HCT116 (cell line): ENCODE measurements around the gene OOSP1. TPM values are rescaled to one million over a fixed set of nuclear protein-coding genes. Genes with fewer than 3 reads are reported as not detected.

Experiments used
- ATAC-seq: fragments of 200-7000 bp; cut with Tn5 transposase; 2 replicates; pipeline ENCODE4 v1.9.1; 2020; ENCODE audit warnings: mild to moderate bottlenecking, moderate library complexity
- BruUV-seq: library from RNA; stranded (reverse); fragments of 400-500 nt; replicated peaks from 2 replicates; lab custom pipeline; 2021; lab: Mats Ljungman, UMichigan
- CTCF ChIA-PET: fragments of 300-600 bp; sonication (Branson Sonifier 250); formaldehyde crosslinking; loops from one replicate; lab custom pipeline; 2021; ENCODE audit warnings: antibody characterized with exemption; lab: Charles Lee
- POLR2A ChIA-PET: fragments of 300-600, 350-600 bp; sonication (Branson Sonifier 250); formaldehyde crosslinking; loops from one replicate; lab custom pipeline; 2021; ENCODE audit warnings: antibody characterized with exemption; lab: Charles Lee
- RAD21 ChIA-PET, 2 experiments: fragments of 300-600 bp; sonication (Branson Sonifier 250); formaldehyde crosslinking; loops; one replicate each; lab custom pipeline; 2023; ENCODE audit warnings: low total read pairs in 2 of 2; ENCODE audit not compliant: uncharacterized antibody in 2 of 2, unreplicated experiment in 2 of 2, low non-redundant PET in 1 of 2; lab: Charles Lee
- DNase-seq: peaks from one replicate; pipeline ENCODE4 v3.0.0-alpha.2; 2010; ENCODE audit warnings: low read depth, low spot score
- H2AFZ ChIP-seq: fragments of 200-600 bp; shearing (Covaris generic), sonication (generic); 2 replicates; pipeline ENCODE4 v1.6.1; 2017; ENCODE audit warnings: low read depth, mixed run types, mixed read lengths, antibody characterized with exemption, low read length; ENCODE audit not compliant: poor library complexity, severe bottlenecking
- H3K27ac ChIP-seq: 2 replicates; pipeline ENCODE4 v1.5.1; 2012; ENCODE audit warnings: low read depth, low read length
- H3K27me3 ChIP-seq: fragments of 200-600 bp; sonication (generic); 2 replicates; pipeline ENCODE4 v1.6.1; 2016; ENCODE audit warnings: mixed run types, low read length, mixed read lengths; ENCODE audit not compliant: insufficient read depth
- H3K36me3 ChIP-seq, 2 experiments: fragments of 200-500 bp in 1 of 2; fragments of 200-600 bp in 1 of 2; sonication (Bioruptor generic) in 1 of 2; sonication (generic) in 1 of 2; 2 replicates each; pipeline versions ENCODE4 v1.5.1 to v1.6.1; 2014 to 2016; ENCODE audit warnings: low read length in 2 of 2, inconsistent platforms in 1 of 2, mixed read lengths in 1 of 2, mixed run types in 1 of 2; ENCODE audit not compliant: insufficient read depth in 2 of 2, control insufficient read depth in 1 of 2
- H3K4me1 ChIP-seq, 2 experiments: fragments of 200-600 bp in 1 of 2; sonication (generic) in 1 of 2; 2 replicates each; pipeline versions ENCODE4 v1.5.1 to v1.6.1; 2012 to 2017; ENCODE audit warnings: low read length in 2 of 2, inconsistent platforms in 1 of 2, mild to moderate bottlenecking in 1 of 2, mixed read lengths in 1 of 2, mixed run types in 1 of 2, moderate library complexity in 1 of 2; ENCODE audit not compliant: insufficient read depth in 2 of 2, control insufficient read depth in 1 of 2
- H3K4me2 ChIP-seq: fragments of 200-600 bp; sonication (generic); 2 replicates; pipeline ENCODE4 v1.6.1; 2017; ENCODE audit warnings: mixed run types, low read length, mixed read lengths
- H3K4me3 ChIP-seq, 2 experiments: fragments of 200-600 bp in 1 of 2; sonication (generic) in 1 of 2; replicated peaks in 1 of 2; 2 replicates each; pipeline ENCODE4 v1.5.1; 2011 to 2016; ENCODE audit warnings: low read length in 2 of 2, control low read depth in 1 of 2, low read depth in 1 of 2, mild to moderate bottlenecking in 1 of 2, mixed read lengths in 1 of 2, mixed run types in 1 of 2
- H3K79me2 ChIP-seq: fragments of 200-600 bp; sonication (generic); 2 replicates; pipeline ENCODE4 v1.6.1; 2017; ENCODE audit warnings: mild to moderate bottlenecking, mixed run types, low read length, moderate library complexity, mixed read lengths; ENCODE audit not compliant: insufficient read depth
- H3K9ac ChIP-seq: fragments of 200-600 bp; sonication (generic); 2 replicates; pipeline ENCODE4 v1.6.1; 2016; ENCODE audit warnings: low read length, mixed read lengths
- H3K9me2 ChIP-seq: fragments of 200-600 bp; sonication (generic), shearing (Covaris generic); 2 replicates; pipeline ENCODE4 v1.6.1; 2017; ENCODE audit warnings: mixed run types, mild to moderate bottlenecking, moderate library complexity; ENCODE audit not compliant: insufficient read depth
- H3K9me3 ChIP-seq, 2 experiments: fragments of 200-500 bp in 1 of 2; fragments of 200-600 bp in 1 of 2; sonication (Bioruptor generic) in 1 of 2; sonication (generic) in 1 of 2; 2 replicates each; pipeline ENCODE4 v1.6.1; 2014 to 2017; ENCODE audit warnings: low read length in 2 of 2, mixed read lengths in 2 of 2, inconsistent platforms in 1 of 2, low read depth in 1 of 2, mild to moderate bottlenecking in 1 of 2, mixed run types in 1 of 2, moderate library complexity in 1 of 2; ENCODE audit not compliant: control insufficient read depth in 1 of 2, insufficient read depth in 1 of 2
- H4K20me1 ChIP-seq: fragments of 200-600 bp; sonication (generic), shearing (Covaris generic); 2 replicates; pipeline ENCODE4 v1.6.1; 2017; ENCODE audit warnings: mixed run types, mild to moderate bottlenecking, moderate library complexity; ENCODE audit not compliant: insufficient read depth
- ATF3 ChIP-seq: IDR thresholded peaks from 2 replicates; pipeline ENCODE4 v1.6.1; 2012
- CBX3 ChIP-seq: IDR thresholded peaks from 2 replicates; pipeline ENCODE4 v1.6.1; 2012; ENCODE audit warnings: low read depth
- CEBPB ChIP-seq: IDR thresholded peaks from 2 replicates; pipeline ENCODE4 v1.6.1; 2012; ENCODE audit warnings: low read depth
- EGR1 ChIP-seq: IDR thresholded peaks from 2 replicates; pipeline ENCODE4 v1.6.1; 2012; ENCODE audit warnings: low read depth
- MAX ChIP-seq: IDR thresholded peaks from 2 replicates; pipeline ENCODE4 v1.6.1; 2012
- POLR2A ChIP-seq: IDR thresholded peaks from 2 replicates; pipeline ENCODE4 v1.7.0; 2011; ENCODE audit warnings: borderline replicate concordance; ENCODE audit not compliant: insufficient read depth, insufficient read length; ENCODE audit errors: extremely low read depth
- POLR2AphosphoS5 ChIP-seq: IDR thresholded peaks from 2 replicates; pipeline ENCODE4 v1.6.1; 2011; ENCODE audit warnings: mild to moderate bottlenecking, low read depth, low read length, moderate library complexity
- REST ChIP-seq: IDR thresholded peaks from 2 replicates; pipeline ENCODE4 v1.6.1; 2012; ENCODE audit warnings: low read depth
- SIN3A ChIP-seq: IDR thresholded peaks from 2 replicates; pipeline ENCODE4 v1.6.1; 2012; ENCODE audit warnings: low read depth
- SP1 ChIP-seq: IDR thresholded peaks from 2 replicates; pipeline ENCODE4 v1.6.1; 2012; ENCODE audit warnings: low read depth
- YY1 ChIP-seq: IDR thresholded peaks from 2 replicates; pipeline ENCODE4 v1.6.1; 2011; ENCODE audit warnings: low read length, low read depth, moderate library complexity, mild to moderate bottlenecking; ENCODE audit not compliant: insufficient replicate concordance; ENCODE audit errors: extremely low read depth
- ZBTB33 ChIP-seq: IDR thresholded peaks from 2 replicates; pipeline ENCODE4 v1.6.1; 2011; ENCODE audit warnings: mild to moderate bottlenecking, low read length, moderate library complexity; ENCODE audit not compliant: insufficient replicate concordance; ENCODE audit errors: extremely low read depth
- ZNF274 ChIP-seq: fragments of 200-500 bp; sonication (Bioruptor generic); IDR thresholded peaks from 2 replicates; pipeline ENCODE4 v1.6.1; 2014; ENCODE audit warnings: mild to moderate bottlenecking, low read depth, low read length, inconsistent platforms
- intact Hi-C: fragments of 100-400 bp; cut with micrococcal nuclease; formaldehyde crosslinking; loops from 2 replicates; pipeline ENCODE4 v1.10.0; 2022
- total RNA-seq: library from RNA; stranded (reverse); gene quantifications from one replicate; pipeline ENCODE4 v1.2.1, GENCODE V29; 2021; ENCODE audit not compliant: unreplicated experiment

OOSP1 gene
- total RNA-seq, 1 experiment from 2014 or later, result not detected

- TF ChIP-seq REST (no peak), ZNF274 (no peak), SIN3A (no peak), CEBPB (no peak), ZBTB33 (no peak), YY1 (no peak), POLR2AphosphoS5 (no peak)
- TF ChIP-seq, all 23 proteins: peak for 0
Observed at GRCh38 chr11:59962107-59962482, 23.9 kb downstream of the OOSP1 start (continued).

- H2AFZ ChIP-seq, result no peak within 1 kb of the TSS
- ATAC-seq (no peak), DNase-seq (no peak)
- H3K9ac ChIP-seq, result no peak within 1 kb of the TSS
- intact Hi-C loops, result no loop called here
- H3K4me2 ChIP-seq, result no peak within 1 kb of the TSS
- CTCF ChIA-PET, result no interaction called here
- H3K27ac ChIP-seq, result no peak within 1 kb of the TSS
- no TSS peak for BruUV-seq
- no peaks in the 10 kb centered on the region for H3K79me2 ChIP-seq
- RAD21 ChIA-PET, result no interaction called here
- H4K20me1 ChIP-seq, result no peaks in the 10 kb centered on the region
- H3K9me2 ChIP-seq, result no peaks in the 10 kb centered on the region
- POLR2A ChIA-PET, result no interaction called here
- no peak within 1 kb of the TSS for H3K4me3 ChIP-seq
- no peaks in the 10 kb centered on the region for H3K36me3 ChIP-seq
- no peaks in the 10 kb centered on the region for H3K27me3 ChIP-seq
- H3K4me1 ChIP-seq, result no peaks in the 10 kb centered on the region
- H3K9me3 ChIP-seq, result no peaks in the 10 kb centered on the region
- TF ChIP-seq REST (no peak), SIN3A (no peak), MAX (no peak), ATF3 (no peak), EGR1 (no peak), POLR2A (no peak), POLR2AphosphoS5 (no peak), CBX3 (no peak), SP1 (no peak)
Observed at GRCh38 chr11:59963733-59964132, 25.5 kb downstream of the OOSP1 start, which contains the start of gene OOSP4A. Gene OOSP4A (plus strand): TSS chr11:59964033. CDS start chr11:59964033, 0 bp downstream.
